Peyer's patch (tissue), 4 donors: ENCODE data around the gene C2orf68.
"Not testable (repeated sequence)": the region's sequence is repeated elsewhere in the genome, so short reads cannot be mapped to it uniquely, and the experiment has no call there.

Experiments used
- CTCF ChIP-seq, 6 experiments: fragments of 450-650 bp in 4 of 6; fragments of 200-600 bp in 2 of 6; sonication (generic) in 1 of 6; IDR thresholded peaks; one replicate each; pipeline ENCODE4 v1.5.1; 2017 to 2019; ENCODE audit warnings: antibody characterized with exemption in 6 of 6, mild to moderate bottlenecking in 3 of 6, moderate library complexity in 1 of 6
- POLR2A ChIP-seq, 2 donors: fragments of 450-650 bp; IDR thresholded peaks; one replicate each; pipeline ENCODE4 v1.5.1; 2017; ENCODE audit warnings: antibody characterized with exemption in 2 of 2, mild to moderate bottlenecking in 2 of 2, moderate library complexity in 2 of 2

GRCh38 chr2:85657399-85657798 is 45.5 kb upstream of the C2orf68 start:
- TF ChIP-seq CTCF, POLR2A (IDR thresholded peaks at IDR 0.05): not testable (repeated sequence)
